ENCODE data around the gene ZNF224. TPM values are rescaled to one million over a fixed set of nuclear protein-coding genes. Genes with fewer than 3 reads are reported as not detected.

Gene ZNF224
- total and polyA plus RNA-seq, 2 of the 4 experiments (the other 2 are of a cell fraction): 10.3 to 26.3 TPM

GRCh38 chr19:44055870-44056269 is 38.3 kb upstream of the ZNF224 start:
- no peak overlapping the region for H3K27ac ChIP-seq (ENCODE audit: insufficient read depth, low read length)
- ATAC-seq (ENCODE audit: low read depth): no peak
- H3K36me3 ChIP-seq (ENCODE audit: control insufficient read depth, insufficient read depth, low read length): peaks cover 26% of the 10 kb centered on the region
- WGBS, 2 experiments (ENCODE audit: extremely low coverage in 2 of 2, insufficient read length in 1 of 2): no CpG with 5 or more reads among the region's 5 CpGs
- H3K79me1 ChIP-seq (ENCODE audit: low read depth in 1 of 2, low read length in 2 of 2): peaks cover 5 to 16% of the 10 kb centered on the region in 2 experiments; a peak in 3 of 4 replicates
- POLR2A ChIA-PET (ENCODE audit: unreplicated experiment): interaction anchor here (0.7 kb wide), 1 partner anchor 19 kb away, joined by 7 read pairs; no protein-coding TSS in a partner anchor
- no peak overlapping the region for H2AFZ ChIP-seq (replicated peaks; ENCODE audit: low read length, poor library complexity)
- H3K9ac ChIP-seq (ENCODE audit: low read depth, low read length): no peak overlapping the region
- in situ Hi-C loops (cut with MboI; ENCODE audit: low sequenced_read_pairs) (no loop called here), dilution Hi-C loops (cut with HindIII; ENCODE audit: low sequenced_read_pairs, unreplicated experiment) (no loop called here), intact Hi-C loops (cut with micrococcal nuclease) (no loop called here)
- no peak overlapping the region for H4K5ac ChIP-seq (ENCODE audit: low read depth, low read length)
- no TSS peak for BruUV-seq (replicated peaks)
- H2BK120ac ChIP-seq (ENCODE audit: low read depth, low read length): no peak overlapping the region
- TF ChIP-seq RFX5 (IDR thresholded peaks at IDR 0.05; ENCODE audit: low read depth, low read length) (no peak), NFE2L2 (IDR thresholded peaks at IDR 0.05; ENCODE audit: low read depth, low read length) (no peak), SMC3 (IDR thresholded peaks at IDR 0.05; ENCODE audit: low read depth, low read length) (no peak), CHD1 (IDR thresholded peaks at IDR 0.05; ENCODE audit: low read depth, low read length) (no peak), RAD21 (IDR thresholded peaks at IDR 0.05; ENCODE audit: low read length) (no peak), USF2 (IDR thresholded peaks at IDR 0.05; ENCODE audit: low read depth, low read length) (no peak)
- no peak overlapping the region for H2AK9ac ChIP-seq (replicated peaks; ENCODE audit: low read depth, low read length, poor library complexity)
- H3K4me3 ChIP-seq (ENCODE audit: insufficient read depth, low read depth, low read length): no peak overlapping the region
- no peak overlapping the region for H3K23ac ChIP-seq (ENCODE audit: low read depth, low read length)
- no peaks in the 10 kb centered on the region for H3K27me3 ChIP-seq (ENCODE audit: control insufficient read depth, insufficient read depth, low read length)
- no peak overlapping the region for H3K56ac ChIP-seq (ENCODE audit: extremely low read depth, insufficient read depth, low read length)
- no peak overlapping the region for H2BK5ac ChIP-seq (ENCODE audit: low read depth, low read length, poor library complexity, severe bottlenecking)
- no peak overlapping the region for H2BK20ac ChIP-seq (ENCODE audit: low read depth, low read length)
- no peak for DNase-seq
- no peak overlapping the region for H4K8ac ChIP-seq (ENCODE audit: low read depth in 2 of 2, low read length in 2 of 2)
- H3K9me1 ChIP-seq (ENCODE audit: insufficient read depth, low read length): peaks cover 6% of the 10 kb centered on the region
- H3K4me2 ChIP-seq (ENCODE audit: low read depth, low read length): no peak overlapping the region
- H3K18ac ChIP-seq (ENCODE audit: low read depth, low read length): no peak overlapping the region
- no peaks in the 10 kb centered on the region for H4K20me1 ChIP-seq (ENCODE audit: insufficient read depth, low read length)
- H2AK5ac ChIP-seq (ENCODE audit: low read depth, low read length): no peak overlapping the region
- H3K4ac ChIP-seq (ENCODE audit: low read depth, low read length): no peak overlapping the region
- no peaks in the 10 kb centered on the region for H3K9me3 ChIP-seq (ENCODE audit: control insufficient read depth, insufficient read depth, low read length)
- CTCF ChIA-PET: no interaction called here
- H3K14ac ChIP-seq (replicated peaks; ENCODE audit: low read depth, low read length): no peak overlapping the region
- H2BK15ac ChIP-seq (ENCODE audit: low read depth, low read length): no peak overlapping the region
- no peak overlapping the region for H4K91ac ChIP-seq (ENCODE audit: insufficient read depth, low read depth, low read length)
- 0 out of 2 replicates have a peak, but pooled peaks cover 2% of the 10 kb centered on the region for H3K4me1 ChIP-seq (ENCODE audit: control insufficient read depth, insufficient read depth, low read length)

All from IMR-90 (cell line).